ENCODE data around the gene HAPLN2. TPM values are rescaled to one million over a fixed set of nuclear protein-coding genes. Genes with fewer than 3 reads are reported as not detected.

The HAPLN2 gene
- total and polyA plus RNA-seq, 2 of the 8 experiments (the other 6 are each of a cell fraction or from before 2014, with no cell fraction given): 0.19 to 0.51 TPM

DNA sequence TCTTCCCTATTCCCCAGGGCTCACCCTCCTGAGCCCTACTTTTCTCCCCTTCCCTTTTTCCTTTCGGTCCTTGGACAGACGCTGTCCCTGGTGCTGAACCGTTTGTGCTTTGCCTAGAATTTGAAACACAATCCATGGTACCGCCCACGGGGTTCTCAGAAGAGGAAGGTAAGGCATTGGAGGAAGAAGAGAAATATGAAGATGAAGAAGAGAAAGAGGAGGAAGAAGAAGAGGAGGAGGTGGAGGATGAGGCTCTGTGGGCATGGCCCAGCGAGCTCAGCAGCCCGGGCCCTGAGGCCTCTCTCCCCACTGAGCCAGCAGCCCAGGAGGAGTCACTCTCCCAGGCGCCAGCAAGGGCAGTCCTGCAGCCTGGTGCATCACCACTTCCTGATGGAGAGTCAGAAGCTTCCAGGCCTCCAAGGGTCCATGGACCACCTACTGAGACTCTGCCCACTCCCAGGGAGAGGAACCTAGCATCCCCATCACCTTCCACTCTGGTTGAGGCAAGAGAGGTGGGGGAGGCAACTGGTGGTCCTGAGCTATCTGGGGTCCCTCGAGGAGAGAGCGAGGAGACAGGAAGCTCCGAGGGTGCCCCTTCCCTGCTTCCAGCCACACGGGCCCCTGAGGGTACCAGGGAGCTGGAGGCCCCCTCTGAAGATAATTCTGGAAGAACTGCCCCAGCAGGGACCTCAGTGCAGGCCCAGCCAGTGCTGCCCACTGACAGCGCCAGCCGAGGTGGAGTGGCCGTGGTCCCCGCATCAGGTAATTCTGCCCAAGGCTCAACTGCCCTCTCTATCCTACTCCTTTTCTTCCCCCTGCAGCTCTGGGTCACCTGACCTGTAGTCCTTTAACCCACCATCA, 33.1 kb downstream of the HAPLN2 start:
- H4K20me1 ChIP-seq (replicated peaks in 1 of 2; ENCODE audit: control insufficient read depth in 1 of 2, insufficient read depth in 2 of 2, low read length in 2 of 2): peaks cover 0 to 2% of the 10 kb centered on the region in 2 experiments
- no peak overlapping the region for H3K56ac ChIP-seq (replicated peaks; ENCODE audit: insufficient read length, low read depth, low read length)
- H3K27me3 ChIP-seq (replicated peaks in 1 of 4; ENCODE audit: control insufficient read depth in 3 of 4, extremely low read depth in 1 of 4, insufficient read depth in 3 of 4, low read length in 3 of 4): peaks cover 2 to 32% (median 26%) of the 10 kb centered on the region in 4 experiments
- no peak overlapping the region for H3K9ac ChIP-seq (replicated peaks in 1 of 4; ENCODE audit: extremely low read depth in 1 of 4, low read depth in 3 of 4, low read length in 3 of 4)
- H3K23ac ChIP-seq (ENCODE audit: insufficient read length): no peak overlapping the region
- no peak overlapping the region for H3K18ac ChIP-seq (ENCODE audit: extremely low read depth, low read length)
- no peaks in the 10 kb centered on the region for H3K79me1 ChIP-seq (ENCODE audit: low read depth, low read length)
- H3K79me2 ChIP-seq (ENCODE audit: control insufficient read depth in 1 of 2, insufficient read depth in 2 of 2, low read length in 2 of 2): no peaks in the 10 kb centered on the region
- H3K23me2 ChIP-seq (ENCODE audit: low read depth, low read length): peaks cover 7% of the 10 kb centered on the region
- no peak overlapping the region for H2BK5ac ChIP-seq (ENCODE audit: low read depth, low read length)
- H4K5ac ChIP-seq (ENCODE audit: insufficient read length, low read depth, low read length): no peak overlapping the region
- no peaks in the 10 kb centered on the region for H3K36me3 ChIP-seq (ENCODE audit: control insufficient read depth in 2 of 4, insufficient read depth in 4 of 4, low read length in 3 of 4)
- TF ChIP-seq SIN3A (conservative IDR thresholded peaks at IDR 0.05 in 1 of 2, IDR thresholded peaks at IDR 0.05 in 1 of 2; ENCODE audit: low read depth in 1 of 2, low read length in 2 of 2): peak; percentile 69 to 88; a peak in 2 of 4 replicates
- no peak for TF ChIP-seq BRCA1 (IDR thresholded peaks at IDR 0.05; ENCODE audit: low read depth, low read length)
- TF ChIP-seq EGR1 (IDR thresholded peaks at IDR 0.05; ENCODE audit: borderline replicate concordance, low read depth, low read length): peak; percentile 33; the same call in 1 of the 2 replicates
- no peak overlapping the region for H3K4ac ChIP-seq (replicated peaks; ENCODE audit: insufficient read length, low read depth, low read length)
- H3K4me1 ChIP-seq (replicated peaks in 1 of 4; ENCODE audit: control insufficient read depth in 3 of 4, insufficient read depth in 4 of 4, low read length in 3 of 4): peaks cover 2 to 9% (median 4%) of the 10 kb centered on the region in 4 experiments; a peak in 6 of 7 replicates
- H2BK15ac ChIP-seq (ENCODE audit: low read length): no peak overlapping the region
- H3K27ac ChIP-seq (ENCODE audit: low read depth, low read length): no peak overlapping the region
- no peak overlapping the region for H3K14ac ChIP-seq (ENCODE audit: insufficient read length)
- ChIA-PET POLR2A (ENCODE audit: partially characterized antibody) (interaction anchor here (0.7 to 2.6 kb wide), 11 partner anchors 10 to 155 kb away, joined by 3 to 13 read pairs (median 3); partner anchors contain the start of genes BCAN, HAPLN2, NAXE and NES), CTCF (ENCODE audit: partially characterized antibody) (interaction anchor here (1.0 to 43.0 kb wide), 10 partner anchors 8 to 194 kb away, joined by 3 to 868 read pairs (median 10); partner anchors contain the start of genes BCAN, CRABP2, HAPLN2 and NES)
- H2BK12ac ChIP-seq (ENCODE audit: low read depth, low read length): no peak overlapping the region
- H2BK20ac ChIP-seq (ENCODE audit: low read length): no peak overlapping the region
- DNase-seq (ENCODE audit: low read depth in 1 of 2, low spot score in 2 of 2) (peak in 1 of 2 experiments; percentile 92), FAIRE-seq (no peak)
- no peak overlapping the region for H4K8ac ChIP-seq (ENCODE audit: extremely low read depth, insufficient read depth, low read length)
- no peak overlapping the region for H2AFZ ChIP-seq (ENCODE audit: low read length)
- no peak overlapping the region for H2AK5ac ChIP-seq (ENCODE audit: low read depth, low read length)
- no peak overlapping the region for H2BK120ac ChIP-seq (replicated peaks; ENCODE audit: low read depth, low read length)
- H3K9me3 ChIP-seq (ENCODE audit: insufficient read depth in 2 of 2, low read depth in 1 of 2, low read length in 1 of 2): no peaks in the 10 kb centered on the region
- no peak overlapping the region for H3K4me2 ChIP-seq (ENCODE audit: insufficient read depth in 1 of 2, low read depth in 2 of 2, low read length in 2 of 2)
- WGBS, 2 experiments (ENCODE audit: extremely low coverage in 1 of 2, insufficient coverage in 1 of 2, insufficient read length in 1 of 2, insufficient replicate concordance in 2 of 2, low coverage in 1 of 2, low lambda C conversion rate in 2 of 2, missing lambda C conversion rate in 1 of 2): 62% methylated on average over 16 of the region's 16 CpGs; no CpG with 5 or more reads in 1 of the 2 experiments
- no peak overlapping the region for H3K4me3 ChIP-seq (ENCODE audit: extremely low read depth in 1 of 4, insufficient read depth in 2 of 4, low read depth in 3 of 4, low read length in 4 of 4)
- H4K91ac ChIP-seq (replicated peaks; ENCODE audit: insufficient read length, low read length): no peak overlapping the region

Data from H1 (cell line).